Subcutaneous adipose tissue (tissue), 4 donors: ENCODE results near the gene LAMA3. TPM values are rescaled to one million over a fixed set of nuclear protein-coding genes. Genes with fewer than 3 reads are reported as not detected.

Source experiments
- total RNA-seq, 4 donors: library from RNA; depleted of rRNA; stranded (reverse); fragments of >200 nt; gene quantifications; one replicate each; pipeline ENCODE4 v1.1.0, GENCODE V29; 2016
- TF ChIP-seq, protein P1 (sequence below): fragments of 450-650 bp; IDR thresholded peaks from one replicate; pipeline ENCODE4 v1.5.1; 2016; ENCODE audit warnings: low read depth, mild to moderate bottlenecking, control low read depth, antibody characterized with exemption, moderate library complexity

LAMA3 gene
- total RNA-seq, 4 donors from 2014 or later = 23.3 to 34.9 (median 28.4) TPM

DNA sequence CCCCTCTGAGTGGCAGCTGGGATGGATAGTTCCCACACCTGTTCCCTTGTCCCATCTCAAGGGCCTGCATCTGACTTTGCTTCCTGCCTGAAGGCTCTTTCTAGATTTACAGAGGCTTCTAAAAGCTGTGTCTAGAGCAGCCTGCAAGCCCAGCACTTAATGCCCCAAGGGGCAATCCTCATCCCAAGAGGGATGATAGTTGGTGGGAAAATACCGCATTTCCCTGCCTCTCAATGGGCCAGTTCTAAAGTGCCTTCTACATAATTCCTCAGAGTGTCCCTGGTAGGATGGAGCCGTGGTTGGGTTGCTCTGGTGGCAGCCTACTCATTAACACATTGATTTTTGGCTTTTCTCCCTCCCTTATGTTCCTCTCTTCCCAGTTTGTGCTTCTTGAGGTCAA lies 29.5 kb downstream of the LAMA3 start:
- TF ChIP-seq, protein P1, sequence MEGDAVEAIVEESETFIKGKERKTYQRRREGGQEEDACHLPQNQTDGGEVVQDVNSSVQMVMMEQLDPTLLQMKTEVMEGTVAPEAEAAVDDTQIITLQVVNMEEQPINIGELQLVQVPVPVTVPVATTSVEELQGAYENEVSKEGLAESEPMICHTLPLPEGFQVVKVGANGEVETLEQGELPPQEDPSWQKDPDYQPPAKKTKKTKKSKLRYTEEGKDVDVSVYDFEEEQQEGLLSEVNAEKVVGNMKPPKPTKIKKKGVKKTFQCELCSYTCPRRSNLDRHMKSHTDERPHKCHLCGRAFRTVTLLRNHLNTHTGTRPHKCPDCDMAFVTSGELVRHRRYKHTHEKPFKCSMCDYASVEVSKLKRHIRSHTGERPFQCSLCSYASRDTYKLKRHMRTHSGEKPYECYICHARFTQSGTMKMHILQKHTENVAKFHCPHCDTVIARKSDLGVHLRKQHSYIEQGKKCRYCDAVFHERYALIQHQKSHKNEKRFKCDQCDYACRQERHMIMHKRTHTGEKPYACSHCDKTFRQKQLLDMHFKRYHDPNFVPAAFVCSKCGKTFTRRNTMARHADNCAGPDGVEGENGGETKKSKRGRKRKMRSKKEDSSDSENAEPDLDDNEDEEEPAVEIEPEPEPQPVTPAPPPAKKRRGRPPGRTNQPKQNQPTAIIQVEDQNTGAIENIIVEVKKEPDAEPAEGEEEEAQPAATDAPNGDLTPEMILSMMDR = no peak

DNA sequence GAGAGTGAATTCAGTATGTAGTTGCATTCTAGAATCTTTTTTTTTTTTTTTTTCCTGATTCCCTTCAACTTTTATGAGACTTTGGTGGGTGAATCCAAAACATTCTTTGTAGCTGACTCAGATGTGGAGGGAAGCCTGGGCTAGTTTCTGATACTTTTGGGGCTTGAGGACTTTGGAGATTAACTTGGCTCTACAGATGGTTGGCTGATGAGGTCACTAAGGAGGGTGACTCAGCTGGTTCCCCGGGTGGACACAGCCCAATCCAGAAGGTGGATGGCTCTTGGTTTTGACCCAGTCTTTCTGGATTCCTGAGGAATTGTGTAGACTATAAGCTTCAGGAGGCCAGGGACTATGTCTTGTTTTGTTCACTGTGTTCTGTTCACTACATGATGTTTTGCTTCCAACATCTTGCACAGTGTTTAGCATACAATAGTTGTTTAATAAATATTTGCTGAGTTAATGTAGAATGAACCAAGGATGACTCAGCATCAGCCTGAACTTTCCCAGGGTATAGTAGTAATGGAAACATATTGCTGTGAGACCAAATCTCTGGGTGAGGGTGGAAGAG lies 30.5 kb downstream of the LAMA3 start:
- TF ChIP-seq, protein P1 = no peak

DNA sequence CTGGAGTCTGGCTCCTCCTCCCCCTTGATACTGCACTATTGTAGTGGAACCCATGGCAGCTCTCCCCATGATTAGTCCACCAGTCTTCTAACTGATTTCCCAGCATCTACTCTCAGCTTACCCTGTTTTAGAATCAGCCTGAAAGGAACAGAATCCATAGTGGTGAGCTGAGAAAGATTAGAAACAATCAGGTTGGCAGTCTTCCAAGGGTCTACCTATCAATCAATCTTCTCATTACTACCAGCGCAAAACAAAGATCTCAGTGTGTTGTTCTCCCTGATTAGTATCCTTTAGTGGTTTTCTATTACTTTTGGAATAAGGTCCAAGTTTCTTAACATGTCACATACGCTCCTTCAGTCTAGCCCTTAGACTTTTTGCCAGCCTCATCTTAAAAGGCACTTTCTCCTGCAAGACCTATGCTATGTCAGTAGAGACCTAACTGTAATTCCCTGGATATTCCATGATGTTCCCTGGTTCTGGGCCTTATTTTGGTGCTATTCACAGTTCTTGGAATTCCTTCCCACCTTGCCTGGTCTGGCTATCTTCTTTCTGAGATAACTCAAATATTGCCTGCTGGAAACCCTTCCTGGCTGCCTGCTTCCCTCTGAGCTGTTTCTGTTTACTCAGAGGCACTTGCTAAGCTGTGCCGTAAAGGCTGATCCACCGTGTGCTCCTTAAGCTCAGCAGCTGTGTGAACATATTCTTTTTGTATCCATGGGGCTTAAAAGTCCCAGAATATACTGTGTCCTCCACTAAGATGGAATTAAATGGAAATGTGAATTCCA lies 32.6 kb downstream of the LAMA3 start:
- TF ChIP-seq, protein P1 = no peak

DNA sequence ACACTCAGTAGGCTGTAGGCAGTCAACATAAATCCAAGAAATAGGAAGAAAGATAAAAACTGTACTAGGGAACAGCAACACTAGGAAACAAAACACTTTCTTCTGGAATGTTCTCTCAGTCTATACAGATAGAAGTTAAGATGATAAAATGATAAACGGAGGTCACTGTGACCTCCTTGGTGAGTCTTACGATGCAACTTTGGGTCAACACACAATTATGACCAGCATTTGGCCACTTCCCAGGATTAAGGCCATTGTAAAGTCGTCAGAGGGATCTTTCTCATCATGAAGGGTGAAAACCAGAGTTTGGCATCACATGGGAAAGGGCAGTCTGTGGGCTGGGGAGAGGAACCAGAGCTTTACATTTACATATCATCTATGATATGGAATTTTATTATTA lies 33.4 kb downstream of the LAMA3 start:
- TF ChIP-seq, protein P1 = no peak

DNA sequence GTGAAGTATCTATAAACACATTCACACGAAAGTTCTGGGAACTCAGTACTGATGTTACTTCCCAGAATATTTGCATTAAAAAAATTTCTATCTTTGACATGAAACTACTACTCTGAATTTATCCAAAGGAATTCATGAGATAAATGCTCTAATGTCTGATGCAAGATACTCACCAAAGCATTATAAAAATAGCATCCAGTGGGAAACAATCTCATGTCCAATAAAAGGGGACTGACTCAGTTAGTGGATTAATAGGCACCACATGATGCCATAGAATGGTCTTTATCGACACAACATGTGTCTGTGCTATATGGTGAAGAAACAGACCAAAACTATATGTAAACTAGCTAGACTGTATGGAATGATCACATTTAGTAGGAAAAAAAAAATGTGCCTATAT lies 33.9 kb downstream of the LAMA3 start:
- TF ChIP-seq, protein P1 = no peak

DNA sequence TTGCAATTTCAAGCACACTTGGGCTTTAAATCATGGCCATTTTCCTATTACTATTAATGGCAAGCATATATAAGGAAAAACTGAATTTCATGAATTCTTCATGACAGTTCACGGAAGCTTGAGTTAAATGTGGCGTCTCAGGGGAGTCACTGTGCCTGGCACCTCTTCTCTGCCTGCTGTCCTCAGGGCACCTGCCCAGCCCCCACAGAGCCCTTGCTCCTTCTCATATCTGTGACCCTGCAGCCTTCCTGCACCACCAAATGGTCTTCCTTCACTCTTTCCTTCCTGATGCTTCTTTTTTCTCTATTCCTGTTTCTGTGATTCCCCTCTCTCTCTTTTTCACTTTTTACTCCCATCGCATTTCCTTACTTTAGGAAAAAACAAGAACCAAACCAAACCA lies 35.4 kb downstream of the LAMA3 start:
- TF ChIP-seq, protein P1 = no peak

DNA sequence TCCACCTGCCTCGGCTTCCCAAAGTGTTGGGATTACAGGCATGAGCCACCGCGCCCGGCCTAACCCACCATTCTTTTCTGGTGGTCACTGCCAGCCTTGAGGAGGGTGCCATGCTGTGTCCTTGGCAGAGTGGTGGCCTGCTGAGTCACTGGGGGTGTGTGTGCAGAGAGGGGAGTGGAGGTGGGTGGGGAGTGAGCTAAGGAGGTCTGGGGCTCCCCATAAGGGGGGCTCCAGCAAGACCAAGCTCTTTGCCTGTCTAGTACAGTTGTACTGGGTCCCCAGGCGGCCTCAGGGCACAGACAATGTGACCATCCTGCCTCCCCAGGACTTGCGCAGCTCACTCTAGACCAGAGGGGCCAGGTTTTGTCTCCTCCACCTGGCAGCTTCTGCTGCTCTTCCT lies 36.1 kb downstream of the LAMA3 start:
- TF ChIP-seq, protein P1 = no peak
